Colonic mucosa (tissue), 4 donors: ENCODE results near the gene SPHK1. TPM values are rescaled to one million over a fixed set of nuclear protein-coding genes. Genes with fewer than 3 reads are reported as not detected.

Experiments
- DNase-seq: peaks from one replicate; pipeline ENCODE4 v3.0.0-alpha.2; 2020
- H3K27ac ChIP-seq: fragments of 200-600 bp; one replicate; pipeline ENCODE4 v1.8.0; 2021
- H3K27me3 ChIP-seq: fragments of 200-600 bp; one replicate; pipeline ENCODE4 v1.8.0; 2021
- H3K36me3 ChIP-seq: fragments of 200-600 bp; one replicate; pipeline ENCODE4 v1.8.0; 2021
- H3K4me1 ChIP-seq: fragments of 200-600 bp; one replicate; pipeline ENCODE4 v1.8.0; 2021; ENCODE audit warnings: mild to moderate bottlenecking
- H3K4me3 ChIP-seq: fragments of 200-600 bp; one replicate; pipeline ENCODE4 v1.8.0; 2021
- H3K9ac ChIP-seq, 2 donors: one replicate each; pipeline ENCODE4 v1.7.0; 2013; ENCODE audit warnings: control low read depth in 2 of 2, low read depth in 2 of 2, low read length in 2 of 2
- H3K9me3 ChIP-seq: fragments of 200-600 bp; one replicate; pipeline ENCODE4 v1.8.0; 2021
- CTCF ChIP-seq: fragments of 200-600 bp; IDR thresholded peaks from one replicate; pipeline ENCODE4 v1.8.0; 2022; ENCODE audit warnings: antibody characterized with exemption, mild to moderate bottlenecking
- intact Hi-C: fragments of 100-400 bp; cut with DNase I; formaldehyde crosslinking; loops from one replicate; pipeline ENCODE4 v1.14.1; 2022
- total RNA-seq, 2 donors: library from RNA; stranded (reverse); fragmentation: NEBNext Ultra II Directional in 1 of 2; extraction: Animal tissue kit (Norgen Biotek cat#: 25700) in 1 of 2; gene quantifications; one replicate each; pipeline ENCODE4 v1.2.1, GENCODE V29; 2021
- donor health status: healthy.
- donor health status: DM: no; HTN: no; CAD: no.
- donor health status: DM: no; HTN: no; CAD: no.

Gene SPHK1
- total RNA-seq, 2 donors from 2014 or later: 2.1 to 3.3 TPM

GRCh38 chr17:76371656-76372628, 12.5 kb upstream of the SPHK1 start:
- H3K9ac ChIP-seq: no peak overlapping the region
- H3K36me3 ChIP-seq: no peaks in the 10 kb centered on the region
- no peaks in the 10 kb centered on the region for H3K27me3 ChIP-seq
- no peak overlapping the region for H3K4me3 ChIP-seq
- intact Hi-C loops: no loop called here
- DNase-seq: no peak
- H3K4me1 ChIP-seq: no peaks in the 10 kb centered on the region
- TF ChIP-seq CTCF: no peak
- no peaks in the 10 kb centered on the region for H3K9me3 ChIP-seq
- no peak overlapping the region for H3K27ac ChIP-seq

GRCh38 chr17:76376318-76377133, 7.9 kb upstream of the SPHK1 start:
- no peak for DNase-seq
- Histone ChIP-seq H3K27ac (no peak overlapping the region), H3K36me3 (no peaks in the 10 kb centered on the region), H3K4me3 (no peak overlapping the region), H3K27me3 (no peaks in the 10 kb centered on the region), H3K9ac (no peak overlapping the region), H3K4me1 (no peaks in the 10 kb centered on the region), H3K9me3 (no peaks in the 10 kb centered on the region)
- intact Hi-C loops: no loop called here
- no peak for TF ChIP-seq CTCF

GRCh38 chr17:76378548-76379274, 5.7 kb upstream of the SPHK1 start:
- no peak overlapping the region for H3K9ac ChIP-seq
- TF ChIP-seq CTCF: no peak
- no peak overlapping the region for H3K27ac ChIP-seq
- H3K4me3 ChIP-seq: no peak overlapping the region
- intact Hi-C loops: no loop called here
- no peaks in the 10 kb centered on the region for H3K4me1 ChIP-seq
- no peaks in the 10 kb centered on the region for H3K9me3 ChIP-seq
- no peaks in the 10 kb centered on the region for H3K36me3 ChIP-seq
- H3K27me3 ChIP-seq: peaks cover 8% of the 10 kb centered on the region
- no peak for DNase-seq

GRCh38 chr17:76379275-76379641, 5.2 kb upstream of the SPHK1 start:
- DNase-seq: no peak
- no peak for TF ChIP-seq CTCF
- Histone ChIP-seq H3K4me1 (no peaks in the 10 kb centered on the region), H3K27ac (no peak overlapping the region), H3K9me3 (no peaks in the 10 kb centered on the region), H3K36me3 (no peaks in the 10 kb centered on the region), H3K4me3 (no peak overlapping the region), H3K27me3 (peaks cover 8% of the 10 kb centered on the region), H3K9ac (no peak overlapping the region)
- intact Hi-C loops: no loop called here
